Hepatocyte (in vitro differentiated cells): ENCODE results near the gene NUDT3. TPM values are rescaled to one million over a fixed set of nuclear protein-coding genes. Genes with fewer than 3 reads are reported as not detected.

Experiments
- DNase-seq: peaks from one replicate; pipeline ENCODE4 v3.0.0-alpha.2; 2016; ENCODE audit warnings: low spot score
- H2AFZ ChIP-seq: fragments of 200-600 bp; sonication (generic); 2 replicates; pipeline ENCODE4 v1.6.0; 2016; ENCODE audit warnings: antibody characterized with exemption, mild to moderate bottlenecking
- H3K27ac ChIP-seq: fragments of 200-600 bp; sonication (generic); 2 replicates; pipeline ENCODE4 v1.5.1; 2016; ENCODE audit warnings: mild to moderate bottlenecking
- H3K27me3 ChIP-seq: fragments of 200-600 bp; sonication (generic); 2 replicates; pipeline ENCODE4 v1.6.1; 2016
- H3K36me3 ChIP-seq: fragments of 200-600 bp; sonication (generic); replicated peaks from 2 replicates; pipeline ENCODE4 v1.5.1; 2016; ENCODE audit warnings: low read depth; ENCODE audit not compliant: insufficient read depth
- H3K4me1 ChIP-seq: fragments of 200-600 bp; sonication (generic); 2 replicates; pipeline ENCODE4 v1.5.1; 2016; ENCODE audit warnings: mild to moderate bottlenecking, moderate library complexity; ENCODE audit not compliant: insufficient read depth
- H3K4me2 ChIP-seq: fragments of 200-600 bp; sonication (generic); 2 replicates; pipeline ENCODE4 v1.6.0; 2016
- H3K4me3 ChIP-seq: fragments of 200-600 bp; sonication (generic); 2 replicates; pipeline ENCODE4 v1.5.1; 2016; ENCODE audit warnings: mild to moderate bottlenecking
- H3K79me2 ChIP-seq: fragments of 200-600 bp; sonication (generic); 2 replicates; pipeline ENCODE4 v1.6.0; 2017; ENCODE audit warnings: mild to moderate bottlenecking
- H3K9me2 ChIP-seq: fragments of 200-600 bp; sonication (generic); replicated peaks from 2 replicates; pipeline ENCODE4 v1.6.0; 2017; ENCODE audit warnings: mild to moderate bottlenecking; ENCODE audit not compliant: insufficient read depth
- H3K9me3 ChIP-seq: fragments of 200-600 bp; sonication (generic); 2 replicates; pipeline ENCODE4 v1.5.1; 2016; ENCODE audit warnings: low read depth, mild to moderate bottlenecking
- H4K20me1 ChIP-seq: fragments of 200-600 bp; sonication (generic); 2 replicates; pipeline ENCODE4 v1.6.0; 2016; ENCODE audit warnings: mild to moderate bottlenecking; ENCODE audit not compliant: insufficient read depth, poor library complexity, severe bottlenecking
- EZH2 ChIP-seq: fragments of 200-600 bp; sonication (generic); IDR thresholded peaks from 2 replicates; pipeline ENCODE4 v1.6.1; 2016; ENCODE audit warnings: antibody characterized with exemption, mild to moderate bottlenecking, borderline replicate concordance
- EZH2phosphoT487 ChIP-seq: fragments of 200-600 bp; sonication (generic); IDR thresholded peaks from one replicate; pipeline ENCODE4 v1.6.1; 2018; ENCODE audit warnings: antibody characterized with exemption, mild to moderate bottlenecking, low read depth, moderate library complexity; ENCODE audit not compliant: unreplicated experiment, severe bottlenecking
- WGBS: methylation state at CpG from one replicate; pipeline ENCODE4 v1.1.6; 2016; ENCODE audit warnings: low lambda C conversion rate; ENCODE audit errors: missing lambda C conversion rate; 5-methylcytosine and 5-hydroxymethylcytosine counted together
- microRNA-seq: library from miRNA; unstranded; fragments of <30 nt; microRNA quantifications from one replicate; pipeline ENCODE4, GENCODE V29; 2017
- polyA plus RNA-seq: library from polyadenylated mRNA; unstranded; fragments of >200 nt; fragmentation: Nextera tagmentation; extraction: Ambion mirVana; gene quantifications from 2 replicates; pipeline ENCODE4 v1.2.1, GENCODE V29; 2016
- small RNA-seq: library from RNA; depleted of rRNA; stranded (forward); fragments of <200 nt; gene quantifications from one replicate; pipeline ENCODE3, GENCODE V24; 2014
- total RNA-seq: library from RNA; depleted of rRNA; stranded (reverse); fragments of >200 nt; gene quantifications from 2 replicates; pipeline ENCODE4 v1.2.3, GENCODE V29; 2014
- TF ChIP-seq, protein P1 (sequence below): fragments of 200-600 bp; sonication (generic); IDR thresholded peaks from 2 replicates; pipeline ENCODE4 v1.5.1; 2016; ENCODE audit warnings: antibody characterized with exemption, mild to moderate bottlenecking; ENCODE audit not compliant: poor library complexity

NUDT3 gene
- total and polyA plus RNA-seq, 2 experiments from 2014 or later: 6.2 to 20.4 TPM

DNA sequence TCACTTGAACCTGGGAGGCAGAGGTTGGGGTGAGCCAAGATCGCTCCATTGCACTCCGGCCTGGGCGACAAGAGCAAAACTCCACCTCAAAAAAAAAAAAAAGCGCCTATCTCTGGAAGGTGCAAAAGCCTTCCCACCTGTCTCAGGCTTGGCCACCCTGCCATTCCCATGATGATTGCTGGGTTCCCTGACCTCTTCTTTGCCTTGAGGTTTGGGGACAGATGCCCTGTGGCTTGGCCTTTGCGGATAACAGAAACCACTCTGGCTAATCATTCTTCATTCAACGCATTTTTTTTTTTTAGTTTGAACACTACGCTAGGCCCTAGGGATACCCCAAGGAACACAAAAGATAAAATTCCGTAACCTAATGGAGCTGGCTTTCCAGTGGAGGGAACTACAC is 162.6 kb downstream of the NUDT3 start:
- H3K4me3 ChIP-seq: no peak overlapping the region
- no peak overlapping the region for H2AFZ ChIP-seq
- H3K9me3 ChIP-seq: no peaks in the 10 kb centered on the region
- no peaks in the 10 kb centered on the region for H4K20me1 ChIP-seq
- no peaks in the 10 kb centered on the region for H3K4me1 ChIP-seq
- TF ChIP-seq, protein P1, sequence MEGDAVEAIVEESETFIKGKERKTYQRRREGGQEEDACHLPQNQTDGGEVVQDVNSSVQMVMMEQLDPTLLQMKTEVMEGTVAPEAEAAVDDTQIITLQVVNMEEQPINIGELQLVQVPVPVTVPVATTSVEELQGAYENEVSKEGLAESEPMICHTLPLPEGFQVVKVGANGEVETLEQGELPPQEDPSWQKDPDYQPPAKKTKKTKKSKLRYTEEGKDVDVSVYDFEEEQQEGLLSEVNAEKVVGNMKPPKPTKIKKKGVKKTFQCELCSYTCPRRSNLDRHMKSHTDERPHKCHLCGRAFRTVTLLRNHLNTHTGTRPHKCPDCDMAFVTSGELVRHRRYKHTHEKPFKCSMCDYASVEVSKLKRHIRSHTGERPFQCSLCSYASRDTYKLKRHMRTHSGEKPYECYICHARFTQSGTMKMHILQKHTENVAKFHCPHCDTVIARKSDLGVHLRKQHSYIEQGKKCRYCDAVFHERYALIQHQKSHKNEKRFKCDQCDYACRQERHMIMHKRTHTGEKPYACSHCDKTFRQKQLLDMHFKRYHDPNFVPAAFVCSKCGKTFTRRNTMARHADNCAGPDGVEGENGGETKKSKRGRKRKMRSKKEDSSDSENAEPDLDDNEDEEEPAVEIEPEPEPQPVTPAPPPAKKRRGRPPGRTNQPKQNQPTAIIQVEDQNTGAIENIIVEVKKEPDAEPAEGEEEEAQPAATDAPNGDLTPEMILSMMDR: no peak
- TF ChIP-seq EZH2phosphoT487 (no peak), EZH2 (no peak)
- H3K9me2 ChIP-seq: no peaks in the 10 kb centered on the region
- H3K4me2 ChIP-seq: no peak overlapping the region
- no peaks in the 10 kb centered on the region for H3K27me3 ChIP-seq
- no peak for DNase-seq
- 90% methylated on average over 8 of the region's 8 CpGs for WGBS
- H3K79me2 ChIP-seq: no peaks in the 10 kb centered on the region
- no peak overlapping the region for H3K27ac ChIP-seq
- no peaks in the 10 kb centered on the region for H3K36me3 ChIP-seq

Small RNA genes lying within 50 kb of the gene (microRNA-seq; reads per million reads assigned to microRNA genes)
- gene MIR6835: not detected

Small RNA genes lying within 50 kb of the gene (small RNA-seq; reads per million reads assigned to genes)
- not detected for gene MIR6835

Other genes starting within 250 kb of the NUDT3 start
- gene GRM4, start 246.6 kb downstream of the NUDT3 start, total RNA-seq: 0.03 TPM in 1 of 2 replicates, not detected in the other
- not detected in 2 replicates for gene GRM4, start 246.6 kb downstream of the NUDT3 start, polyA plus RNA-seq
- gene HMGA1, start 155.8 kb downstream of the NUDT3 start, total RNA-seq: 43.4 and 57.9 TPM in 2 replicates
- 69.0 and 94.8 TPM in 2 replicates for gene HMGA1, start 155.8 kb downstream of the NUDT3 start, polyA plus RNA-seq
- gene SMIM29, start 143.7 kb downstream of the NUDT3 start, total RNA-seq: 9.2 and 11.4 TPM in 2 replicates
- 27.6 and 33.8 TPM in 2 replicates for gene SMIM29, start 143.7 kb downstream of the NUDT3 start, polyA plus RNA-seq
- 1,824 and 2,302 TPM in 2 replicates for gene RPS10, start 33.4 kb upstream of the NUDT3 start, total RNA-seq
- 518 and 544 TPM in 2 replicates for gene RPS10, start 33.4 kb upstream of the NUDT3 start, polyA plus RNA-seq
- gene PACSIN1, start 73.4 kb upstream of the NUDT3 start, total RNA-seq: 0.37 TPM in 1 of 2 replicates, not detected in the other
- 0.05 and 0.33 TPM in 2 replicates for gene PACSIN1, start 73.4 kb upstream of the NUDT3 start, polyA plus RNA-seq
- 0.48 and 1.5 TPM in 2 replicates for gene SPDEF, start 163.7 kb upstream of the NUDT3 start, total RNA-seq
- 0.34 and 0.80 TPM in 2 replicates for gene SPDEF, start 163.7 kb upstream of the NUDT3 start, polyA plus RNA-seq